GM12864 (cell line): ENCODE data around the gene DYNC1I1.

ENCODE experiments used
- DNase-seq: peaks from one replicate; pipeline ENCODE4 v3.0.0-alpha.2; 2011; ENCODE audit warnings: low read depth
- H3K4me3 ChIP-seq: 2 replicates; pipeline ENCODE4 v1.5.1; 2011; ENCODE audit warnings: mild to moderate bottlenecking, low read depth, low read length, control low read depth
- CTCF ChIP-seq: IDR thresholded peaks from 2 replicates; pipeline ENCODE4 v1.5.1; 2011; ENCODE audit warnings: low read depth, mild to moderate bottlenecking, moderate library complexity, low read length, control low read depth, inconsistent platforms; ENCODE audit errors: missing control alignments

Gene DYNC1I1

GRCh38 chr7:96052289-96052688, 279.9 kb downstream of the DYNC1I1 start:
- no peak overlapping the region for H3K4me3 ChIP-seq
- DNase-seq: no peak
- no peak for TF ChIP-seq CTCF

GRCh38 chr7:96052860-96053470, 280.6 kb downstream of the DYNC1I1 start:
- no peak for DNase-seq
- TF ChIP-seq CTCF: no peak
- no peak overlapping the region for H3K4me3 ChIP-seq

- TF ChIP-seq CTCF: no peak
- H3K4me3 ChIP-seq: no peak overlapping the region
- no peak for DNase-seq
These were observed 283.4 kb downstream of the DYNC1I1 start for GRCh38 chr7:96055717-96056116.

GRCh38 chr7:96059075-96059474, 286.7 kb downstream of the DYNC1I1 start:
- no peak for DNase-seq
- TF ChIP-seq CTCF: no peak
- no peak overlapping the region for H3K4me3 ChIP-seq

- DNase-seq: no peak
- TF ChIP-seq CTCF: no peak
- no peak overlapping the region for H3K4me3 ChIP-seq
These were observed 288.7 kb downstream of the DYNC1I1 start for GRCh38 chr7:96061009-96061408.

- no peak for DNase-seq
- no peak overlapping the region for H3K4me3 ChIP-seq
- no peak for TF ChIP-seq CTCF
These were observed 289.5 kb downstream of the DYNC1I1 start for GRCh38 chr7:96061844-96062243.

GRCh38 chr7:96067321-96067720, 295.0 kb downstream of the DYNC1I1 start:
- no peak for TF ChIP-seq CTCF
- no peak for DNase-seq

More at GRCh38 chr7:96067321-96067720, 295.0 kb downstream of the DYNC1I1 start:
- no peak overlapping the region for H3K4me3 ChIP-seq
